Esophagus muscularis mucosa (tissue), 4 donors: Measurements from ENCODE around the gene GALNT2.

Experiments used
- EP300 ChIP-seq: sonication (generic); formaldehyde crosslinking; IDR thresholded peaks from one replicate; pipeline ENCODE4 v1.6.1; 2017; ENCODE audit warnings: antibody characterized with exemption
- POLR2A ChIP-seq: fragments of 450-650 bp; IDR thresholded peaks from one replicate; pipeline ENCODE4 v1.6.1; 2017; ENCODE audit warnings: antibody characterized with exemption, moderate library complexity, mild to moderate bottlenecking, low read depth
- TF ChIP-seq, protein P1 (sequence below), 3 experiments: fragments of 200-600 bp in 2 of 3; fragments of 450-650 bp in 1 of 3; sonication (generic) in 2 of 3; IDR thresholded peaks; one replicate each; pipeline ENCODE4 v1.5.1; 2017 to 2019; ENCODE audit warnings: antibody characterized with exemption in 3 of 3, mild to moderate bottlenecking in 2 of 3, moderate library complexity in 1 of 3

GRCh38 chr1:230144758-230145504 lies 77.9 kb downstream of the GALNT2 start:
- TF ChIP-seq, protein P1, sequence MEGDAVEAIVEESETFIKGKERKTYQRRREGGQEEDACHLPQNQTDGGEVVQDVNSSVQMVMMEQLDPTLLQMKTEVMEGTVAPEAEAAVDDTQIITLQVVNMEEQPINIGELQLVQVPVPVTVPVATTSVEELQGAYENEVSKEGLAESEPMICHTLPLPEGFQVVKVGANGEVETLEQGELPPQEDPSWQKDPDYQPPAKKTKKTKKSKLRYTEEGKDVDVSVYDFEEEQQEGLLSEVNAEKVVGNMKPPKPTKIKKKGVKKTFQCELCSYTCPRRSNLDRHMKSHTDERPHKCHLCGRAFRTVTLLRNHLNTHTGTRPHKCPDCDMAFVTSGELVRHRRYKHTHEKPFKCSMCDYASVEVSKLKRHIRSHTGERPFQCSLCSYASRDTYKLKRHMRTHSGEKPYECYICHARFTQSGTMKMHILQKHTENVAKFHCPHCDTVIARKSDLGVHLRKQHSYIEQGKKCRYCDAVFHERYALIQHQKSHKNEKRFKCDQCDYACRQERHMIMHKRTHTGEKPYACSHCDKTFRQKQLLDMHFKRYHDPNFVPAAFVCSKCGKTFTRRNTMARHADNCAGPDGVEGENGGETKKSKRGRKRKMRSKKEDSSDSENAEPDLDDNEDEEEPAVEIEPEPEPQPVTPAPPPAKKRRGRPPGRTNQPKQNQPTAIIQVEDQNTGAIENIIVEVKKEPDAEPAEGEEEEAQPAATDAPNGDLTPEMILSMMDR (IDR thresholded peaks at IDR 0.05): no peak
- TF ChIP-seq POLR2A: no peak
- TF ChIP-seq EP300: no peak
